Vagina (tissue), 2 donors: Measurements from ENCODE around the gene CUL9. TPM values are rescaled to one million over a fixed set of nuclear protein-coding genes. Genes with fewer than 3 reads are reported as not detected.

Experiments
- DNase-seq, 2 donors: peaks; one replicate each; pipeline ENCODE4 v3.0.0-alpha.2; 2017; ENCODE audit errors: extremely low spot score in 2 of 2
- H3K27ac ChIP-seq: fragments of 200-600 bp; sonication (generic); one replicate; pipeline ENCODE4 v1.5.1; 2019
- H3K27me3 ChIP-seq: fragments of 200-600 bp; sonication (generic); one replicate; pipeline ENCODE4 v1.5.1; 2019
- H3K36me3 ChIP-seq, 2 donors: fragments of 200-600 bp; sonication (generic); one replicate each; pipeline ENCODE4 v1.5.1; 2017 to 2019
- H3K4me1 ChIP-seq: fragments of 200-600 bp; sonication (generic); one replicate; pipeline ENCODE4 v1.5.1; 2019
- H3K4me3 ChIP-seq, 2 donors: fragments of 200-600 bp; sonication (generic); 1 replicate in 1 of 2; 2 replicates in 1 of 2; pipeline ENCODE4 v1.5.1; 2016 to 2019
- H3K9me3 ChIP-seq: fragments of 200-600 bp; sonication (generic); one replicate; pipeline ENCODE4 v1.5.1; 2019
- CTCF ChIP-seq, 3 experiments: fragments of 450-650 bp in 2 of 3; fragments of 200-600 bp in 1 of 3; sonication (generic) in 1 of 3; IDR thresholded peaks; one replicate each; pipeline ENCODE4 v1.5.1; 2017 to 2019; ENCODE audit warnings: antibody characterized with exemption in 3 of 3, mild to moderate bottlenecking in 2 of 3, moderate library complexity in 2 of 3
- POLR2A ChIP-seq, 2 donors: fragments of 450-650 bp; IDR thresholded peaks; one replicate each; pipeline ENCODE4 v1.6.1; 2017; ENCODE audit warnings: antibody characterized with exemption in 2 of 2, mild to moderate bottlenecking in 2 of 2, moderate library complexity in 2 of 2
- POLR2AphosphoS5 ChIP-seq, 2 donors: sonication (generic); formaldehyde crosslinking; IDR thresholded peaks; one replicate each; pipeline ENCODE4 v1.9.0; 2017; ENCODE audit warnings: antibody characterized with exemption in 2 of 2, mild to moderate bottlenecking in 2 of 2, low read depth in 1 of 2; ENCODE audit not compliant: insufficient read depth in 1 of 2
- intact Hi-C: fragments of 100-400 bp; cut with DNase I; formaldehyde crosslinking; loops from one replicate; pipeline ENCODE4 v1.15.1; 2023
- total RNA-seq: library from RNA; depleted of rRNA; stranded (reverse); fragments of >200 nt; gene quantifications from one replicate; pipeline ENCODE4 v1.2.3, GENCODE V29; 2016

Gene CUL9
- total RNA-seq, 1 donor from 2014 or later = 49.1 TPM

GRCh38 chr6:43226192-43226851 is 44.3 kb downstream of the CUL9 start:
- no peaks in the 10 kb centered on the region for H3K9me3 ChIP-seq
- H3K36me3 ChIP-seq = peaks cover 0 to 15% of the 10 kb centered on the region in 2 donors
- peaks cover 7% of the 10 kb centered on the region for H3K4me1 ChIP-seq
- intact Hi-C loops = no loop called here
- H3K27ac ChIP-seq = no peak overlapping the region
- H3K4me3 ChIP-seq = no peak overlapping the region
- no peaks in the 10 kb centered on the region for H3K27me3 ChIP-seq
- no peak for DNase-seq
- TF ChIP-seq CTCF (IDR thresholded peaks at IDR 0.05) (no peak), POLR2AphosphoS5 (IDR thresholded peaks at IDR 0.05; ENCODE audit: insufficient read depth in 1 of 2, low read depth in 1 of 2) (no peak), POLR2A (IDR thresholded peaks at IDR 0.05) (no peak)

- H3K27ac ChIP-seq = peak within 1 kb of the TSS; percentile 47
- intact Hi-C loops = no loop called here
Measured at GRCh38 chr6:43228951-43229802, 47.2 kb downstream of the CUL9 start, which contains the start of gene DNPH1. Gene DNPH1 (minus strand): TSS chr6:43229481. CDS start chr6:43229456, 25 bp downstream.

GRCh38 chr6:43229803-43230620 is 48.0 kb downstream of the CUL9 start:
- intact Hi-C loops = no loop called here
- TF ChIP-seq POLR2A (IDR thresholded peaks at IDR 0.05) = no peak
- no peak for TF ChIP-seq POLR2AphosphoS5 (IDR thresholded peaks at IDR 0.05; ENCODE audit: insufficient read depth in 1 of 2, low read depth in 1 of 2)
- TF ChIP-seq CTCF (IDR thresholded peaks at IDR 0.05) = no peak
- Histone ChIP-seq H3K36me3 (no peaks in the 10 kb centered on the region), H3K27me3 (no peaks in the 10 kb centered on the region), H3K4me1 (peaks cover 7% of the 10 kb centered on the region), H3K27ac (no peak overlapping the region), H3K4me3 (peak overlapping the region; percentile 55 to 71), H3K9me3 (no peaks in the 10 kb centered on the region)
- no peak for DNase-seq

More at GRCh38 chr6:43228951-43229802, 47.2 kb downstream of the CUL9 start, which contains the start of gene DNPH1:
- DNase-seq = no peak
- Histone ChIP-seq H3K9me3 (no peaks in the 10 kb centered on the region), H3K4me3 (peak within 1 kb of the TSS; percentile 55 to 71), H3K4me1 (peaks cover 7% of the 10 kb centered on the region), H3K27me3 (no peaks in the 10 kb centered on the region), H3K36me3 (peaks cover 0 to 6% of the 10 kb centered on the region in 2 donors)
- TF ChIP-seq CTCF (IDR thresholded peaks at IDR 0.05) (peak; percentile 83 to 89 (median 87)), POLR2A (IDR thresholded peaks at IDR 0.05) (no peak)

GRCh38 chr6:43231053-43231452 is 49.1 kb downstream of the CUL9 start:
- TF ChIP-seq POLR2AphosphoS5 (IDR thresholded peaks at IDR 0.05; ENCODE audit: insufficient read depth in 1 of 2, low read depth in 1 of 2) = no peak
- TF ChIP-seq CTCF (IDR thresholded peaks at IDR 0.05) = no peak
- TF ChIP-seq POLR2A (IDR thresholded peaks at IDR 0.05) = no peak
- no peak for DNase-seq
- peaks cover 7% of the 10 kb centered on the region for H3K4me1 ChIP-seq
- H3K4me3 ChIP-seq = no peak overlapping the region
- H3K27ac ChIP-seq = no peak overlapping the region
- H3K9me3 ChIP-seq = no peaks in the 10 kb centered on the region
- H3K27me3 ChIP-seq = no peaks in the 10 kb centered on the region
- intact Hi-C loops = no loop called here
- no peaks in the 10 kb centered on the region for H3K36me3 ChIP-seq
